Stimulated activated CD4-positive, alpha-beta T cell treated with anti-CD3 and anti-CD28 coated beads, Interleukin-1b, Interleukin-23, amount 100 ng/mL, for 1 hour (primary cell): ENCODE data around the gene PPP4R2.

Source experiments
- DNase-seq, 2 donors: peaks; one replicate each; pipeline ENCODE4 v3.0.0-alpha.2; 2020; ENCODE audit warnings: low read depth in 2 of 2

PPP4R2 gene, protein sequence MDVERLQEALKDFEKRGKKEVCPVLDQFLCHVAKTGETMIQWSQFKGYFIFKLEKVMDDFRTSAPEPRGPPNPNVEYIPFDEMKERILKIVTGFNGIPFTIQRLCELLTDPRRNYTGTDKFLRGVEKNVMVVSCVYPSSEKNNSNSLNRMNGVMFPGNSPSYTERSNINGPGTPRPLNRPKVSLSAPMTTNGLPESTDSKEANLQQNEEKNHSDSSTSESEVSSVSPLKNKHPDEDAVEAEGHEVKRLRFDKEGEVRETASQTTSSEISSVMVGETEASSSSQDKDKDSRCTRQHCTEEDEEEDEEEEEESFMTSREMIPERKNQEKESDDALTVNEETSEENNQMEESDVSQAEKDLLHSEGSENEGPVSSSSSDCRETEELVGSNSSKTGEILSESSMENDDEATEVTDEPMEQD

GRCh38 chr3:72996473-72997333, at the start of gene PPP4R2:
TSS of gene PPP4R2 (plus strand) at chr3:72996811. CDS start at chr3:72997038, 227 bp downstream.
- peak; percentile 79 to 86 for DNase-seq

DNA sequence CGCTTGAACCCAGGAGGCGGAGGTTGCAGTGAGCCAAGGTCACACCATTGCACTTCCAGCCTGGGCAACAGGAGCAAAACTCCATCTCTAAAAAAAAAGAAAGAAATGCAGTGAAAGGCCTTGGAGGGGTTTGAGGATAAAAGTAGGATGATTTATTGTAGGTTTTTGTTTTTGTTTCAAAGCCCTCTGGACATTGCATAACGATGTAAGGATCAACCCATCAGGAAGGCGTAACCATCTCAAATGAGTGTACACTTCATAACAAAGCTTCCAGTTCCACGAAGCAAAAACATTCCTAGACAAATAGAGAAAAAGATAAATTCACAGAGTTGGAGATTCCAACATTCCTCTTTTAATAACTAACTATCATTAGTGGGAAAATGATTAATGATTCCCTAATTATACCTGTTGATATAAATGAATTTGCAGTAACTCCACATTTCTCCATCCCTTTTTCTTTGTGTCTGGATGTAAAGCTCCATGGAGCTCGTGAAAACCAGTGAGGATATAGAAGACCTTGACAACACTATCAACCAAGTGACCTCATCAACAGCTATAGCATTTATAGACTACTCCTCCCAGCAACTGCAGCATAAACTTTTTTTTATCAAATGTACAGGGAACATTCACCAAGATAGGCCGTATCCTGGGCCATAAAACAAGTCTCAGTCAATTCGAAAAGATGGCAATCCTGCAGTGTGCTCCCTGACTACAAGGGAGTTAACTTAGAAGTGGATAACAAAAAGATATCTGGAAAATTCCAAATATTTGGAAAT, 48.7 kb upstream of the PPP4R2 start:
- no peak for DNase-seq

GRCh38 chr3:72949016-72949415, 47.6 kb upstream of the PPP4R2 start:
- DNase-seq: no peak

- DNase-seq: no peak
These were observed 46.2 kb upstream of the PPP4R2 start for GRCh38 chr3:72950372-72950771.

DNA sequence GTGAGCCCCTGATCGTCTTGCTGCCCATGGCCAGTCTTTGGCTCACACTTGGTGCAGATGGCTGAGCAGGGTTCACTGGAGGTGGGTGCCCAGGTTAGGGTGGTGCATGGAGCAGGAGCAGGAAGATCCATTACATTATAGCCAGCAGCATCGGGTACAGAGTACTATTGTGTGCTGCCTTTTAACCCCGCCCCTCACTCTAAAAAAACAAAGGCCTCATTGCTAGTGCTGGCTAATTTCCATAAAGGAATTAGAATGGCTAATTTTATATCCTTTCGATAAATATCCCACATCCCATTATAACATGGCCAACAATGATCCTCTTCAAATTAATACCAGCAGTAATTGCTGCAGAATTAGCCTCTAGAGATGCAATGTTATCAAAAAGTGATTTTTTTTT, 45.8 kb upstream of the PPP4R2 start:
- DNase-seq: no peak

- no peak for DNase-seq
These were observed 45.3 kb upstream of the PPP4R2 start for GRCh38 chr3:72951259-72951722.

GRCh38 chr3:72953325-72953956, 43.2 kb upstream of the PPP4R2 start:
- no peak for DNase-seq

DNA sequence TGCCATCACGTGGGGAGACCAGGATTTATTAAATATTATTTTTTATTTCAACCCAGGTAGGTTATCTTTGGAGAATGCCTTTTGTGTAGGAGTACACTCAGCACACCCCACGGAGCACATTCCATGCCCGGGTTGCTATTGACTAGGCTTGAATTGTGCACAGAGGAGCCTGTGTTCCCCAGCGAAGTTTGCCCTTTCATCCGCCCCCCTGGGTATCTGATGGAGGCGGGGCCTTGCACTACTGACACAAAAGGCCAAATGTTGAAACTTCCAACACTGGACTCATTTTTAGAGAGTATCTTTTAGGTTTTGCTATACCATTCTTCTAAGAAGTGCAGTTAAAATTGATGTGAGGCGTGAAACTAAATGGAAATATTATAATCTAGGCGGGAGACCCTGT, 39.3 kb upstream of the PPP4R2 start:
- DNase-seq: no peak

DNA sequence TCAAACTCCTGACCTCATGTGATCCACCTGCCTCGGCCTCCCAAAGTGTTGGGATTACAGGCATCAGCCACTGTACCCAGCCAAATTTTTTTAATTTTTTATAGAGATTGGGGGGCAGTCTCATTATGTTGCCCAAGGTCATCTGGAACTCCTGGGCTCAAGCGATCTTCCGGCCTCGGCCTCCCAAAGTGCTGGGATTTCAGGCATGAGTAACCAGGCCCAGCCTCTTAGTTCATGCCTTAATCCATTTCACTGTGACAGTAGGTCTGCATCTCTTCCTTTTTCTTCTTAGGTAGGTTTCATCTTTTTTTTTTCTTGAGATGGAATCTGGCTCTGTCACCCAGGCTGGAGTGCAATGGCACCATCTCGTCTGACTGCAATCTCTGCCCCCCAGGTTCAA, 37.3 kb upstream of the PPP4R2 start:
- no peak for DNase-seq

DNA sequence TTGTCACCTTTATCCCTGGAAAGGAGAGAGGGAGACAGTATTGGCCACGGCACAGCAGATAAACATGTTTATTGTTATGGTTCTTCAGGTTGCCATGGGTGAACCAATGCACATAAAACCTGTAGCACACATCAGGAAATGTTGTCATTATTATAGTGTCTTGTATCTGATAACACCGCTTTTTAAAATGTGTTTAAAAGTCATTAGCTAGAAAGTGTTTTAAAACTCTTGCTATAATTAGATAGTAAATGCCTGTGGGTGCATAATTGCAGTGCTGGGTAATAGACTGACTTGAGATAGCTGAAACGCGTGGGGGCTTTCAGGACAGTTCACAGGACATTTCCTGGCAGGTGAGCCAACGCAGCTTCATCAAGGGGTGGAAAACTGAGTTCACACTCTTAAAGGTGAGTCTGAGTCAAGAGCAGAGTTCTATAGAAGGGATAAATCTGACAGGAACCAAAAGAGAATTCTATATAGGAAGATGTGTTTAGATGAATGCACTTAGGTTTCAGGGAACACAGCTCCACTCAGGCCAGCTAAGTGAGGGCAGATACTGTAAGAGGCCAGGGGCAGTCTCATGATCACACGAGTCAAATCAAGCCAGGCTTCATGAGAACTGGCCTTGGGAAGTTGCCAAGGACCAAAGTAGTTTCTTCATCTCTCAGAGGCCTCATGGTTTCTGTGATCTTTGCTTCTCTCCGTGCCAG, 35.6 kb upstream of the PPP4R2 start:
- DNase-seq: no peak

DNA sequence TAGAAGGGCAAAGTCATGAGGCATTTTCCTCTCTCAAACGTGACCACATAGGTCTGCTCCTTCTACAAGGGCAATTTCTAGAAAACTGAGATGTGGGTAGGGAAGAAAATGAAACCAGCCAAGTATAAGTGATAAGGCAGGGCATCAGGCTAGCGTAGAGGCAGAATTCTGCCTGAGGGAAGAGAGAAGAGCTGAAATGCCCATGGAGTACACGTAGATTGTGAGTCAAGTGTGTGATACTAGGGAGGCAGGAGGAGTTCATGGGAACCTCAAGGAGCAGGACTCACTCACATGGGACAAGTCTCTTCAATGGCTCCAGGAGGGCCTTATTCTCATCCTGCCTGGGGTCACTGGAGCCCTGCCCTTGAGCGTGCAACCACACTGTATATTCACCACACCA, 34.9 kb upstream of the PPP4R2 start:
- DNase-seq: no peak

- no peak for DNase-seq
These were observed 34.3 kb upstream of the PPP4R2 start for GRCh38 chr3:72962317-72962716.

- DNase-seq: no peak
These were observed 32.0 kb upstream of the PPP4R2 start for GRCh38 chr3:72964633-72965032.

DNA sequence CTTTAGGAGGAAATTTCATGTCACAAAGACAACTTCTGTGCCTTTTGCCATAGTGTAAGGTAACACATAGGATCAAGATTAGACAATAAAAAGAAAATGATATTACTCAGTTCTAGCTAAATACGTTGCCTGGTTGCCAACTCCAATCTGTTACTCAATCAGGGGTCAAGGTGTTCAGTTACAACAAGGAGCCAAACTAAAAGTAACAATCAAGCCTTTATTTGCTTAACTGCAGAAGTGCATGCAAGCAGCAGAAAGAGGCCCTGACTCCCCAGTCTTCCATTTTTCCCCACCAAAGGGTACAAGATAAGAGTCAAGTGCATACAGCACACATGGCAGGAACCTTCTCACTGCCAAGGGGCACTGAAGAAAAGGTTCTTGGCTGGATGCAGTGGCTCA, 28.3 kb upstream of the PPP4R2 start:
- DNase-seq: no peak

- DNase-seq: no peak
These were observed 26.8 kb upstream of the PPP4R2 start for GRCh38 chr3:72969766-72970165.

- DNase-seq: no peak
These were observed 25.7 kb upstream of the PPP4R2 start for GRCh38 chr3:72970942-72971341.

DNA sequence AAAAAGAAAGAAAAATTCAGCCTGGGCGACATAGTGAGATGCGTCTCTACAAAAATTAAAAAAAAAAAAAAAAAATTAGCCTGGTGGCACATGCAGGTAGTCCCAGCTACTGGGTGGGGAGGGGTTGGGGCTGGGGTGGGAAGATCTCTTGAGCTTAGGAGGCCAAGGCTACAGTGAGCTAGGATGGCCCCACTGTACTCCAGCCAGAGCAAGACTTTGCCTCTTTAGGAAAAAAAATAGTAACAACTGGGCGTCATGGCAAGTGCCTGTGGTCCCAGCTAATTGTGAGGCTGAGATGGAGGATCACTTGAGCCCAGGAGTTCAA, 23.9 kb upstream of the PPP4R2 start:
- DNase-seq: no peak

GRCh38 chr3:72973031-72973723, 23.4 kb upstream of the PPP4R2 start:
- no peak for DNase-seq

GRCh38 chr3:72973786-72974185, 22.8 kb upstream of the PPP4R2 start:
- no peak for DNase-seq

GRCh38 chr3:72974956-72975355, 21.7 kb upstream of the PPP4R2 start:
- no peak for DNase-seq
